ENCODE measurements around the gene FARP1.
"Not testable (repeated sequence)": the region's sequence is repeated elsewhere in the genome, so short reads cannot be mapped to it uniquely, and the experiment has no call there.

Gene FARP1

DNA sequence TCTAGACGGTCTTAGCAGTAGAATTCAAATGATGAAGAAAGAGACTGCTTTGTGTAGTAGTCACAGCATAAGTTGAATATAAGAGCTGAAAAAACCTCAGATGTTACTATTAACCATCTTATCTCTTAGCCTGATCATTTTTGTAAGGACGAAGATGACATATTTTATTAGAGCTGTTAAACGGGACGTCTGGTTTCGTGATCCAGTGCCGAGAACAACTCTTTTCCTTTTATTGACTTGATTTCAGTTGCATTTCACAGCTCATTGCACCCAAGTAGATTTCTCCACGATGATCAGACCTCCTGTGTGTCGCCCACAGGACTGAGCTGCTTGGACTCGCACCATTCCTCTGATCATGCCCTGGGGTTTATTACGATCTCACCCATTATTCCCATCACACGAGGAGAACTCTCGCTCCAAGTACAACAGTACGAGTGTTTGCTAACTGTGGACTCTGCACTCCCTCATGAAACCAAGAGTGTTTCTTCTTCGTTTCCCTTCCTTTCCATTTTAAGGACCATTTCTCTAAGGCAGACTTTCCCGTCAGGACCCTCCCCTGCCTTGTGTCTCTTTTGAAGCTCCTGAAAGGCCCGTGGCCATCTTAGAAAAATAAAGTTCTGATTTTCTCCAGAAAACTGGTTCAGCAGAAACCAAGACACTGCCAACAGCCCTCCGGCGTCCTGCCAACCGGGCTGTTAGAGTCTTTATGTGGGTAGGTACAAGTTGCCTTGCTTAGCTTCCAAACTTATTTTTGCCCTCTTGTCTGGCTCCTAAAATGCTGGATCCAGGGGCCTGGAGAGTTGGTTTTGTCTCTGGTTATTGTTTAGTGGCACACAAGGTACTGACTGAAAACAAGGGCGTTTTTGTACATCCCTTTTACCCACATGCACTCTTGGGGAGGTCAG lies 82.4 kb downstream of the FARP1 start:
- FAIRE-seq (no peak), DNase-seq (ENCODE audit: insufficient read length, low spot score) (no peak)
- TF ChIP-seq CTCF (IDR thresholded peaks at IDR 0.05; ENCODE audit: insufficient read depth, missing control alignments): no peak

DNA sequence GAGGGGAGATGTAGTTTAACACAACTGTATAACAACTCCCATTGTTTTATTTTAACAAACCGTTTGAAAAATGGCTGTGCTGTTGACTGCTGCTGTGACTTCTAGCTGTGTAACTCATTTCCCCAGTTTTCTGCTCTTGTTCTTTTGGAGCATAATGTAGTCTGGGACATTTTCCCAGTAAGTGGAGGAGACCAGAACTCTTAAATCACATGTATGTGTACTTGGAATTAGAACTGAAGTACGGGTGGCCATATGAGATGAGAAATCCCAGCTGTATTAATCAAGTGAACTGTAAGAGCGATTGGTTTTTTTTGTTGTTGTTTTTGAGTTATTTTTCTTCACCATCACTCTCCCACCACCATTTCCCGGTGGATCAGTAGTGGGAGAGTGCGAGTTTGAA lies 83.6 kb downstream of the FARP1 start:
- no peak for FAIRE-seq
- no peak for DNase-seq (ENCODE audit: insufficient read length, low spot score)
- TF ChIP-seq CTCF (IDR thresholded peaks at IDR 0.05; ENCODE audit: insufficient read depth, missing control alignments): no peak

- TF ChIP-seq CTCF (IDR thresholded peaks at IDR 0.05; ENCODE audit: insufficient read depth, missing control alignments): no peak
- FAIRE-seq (no peak), DNase-seq (ENCODE audit: insufficient read length, low spot score) (no peak)
Measured at GRCh38 chr13:98228661-98229341, 85.9 kb downstream of the FARP1 start.

DNA sequence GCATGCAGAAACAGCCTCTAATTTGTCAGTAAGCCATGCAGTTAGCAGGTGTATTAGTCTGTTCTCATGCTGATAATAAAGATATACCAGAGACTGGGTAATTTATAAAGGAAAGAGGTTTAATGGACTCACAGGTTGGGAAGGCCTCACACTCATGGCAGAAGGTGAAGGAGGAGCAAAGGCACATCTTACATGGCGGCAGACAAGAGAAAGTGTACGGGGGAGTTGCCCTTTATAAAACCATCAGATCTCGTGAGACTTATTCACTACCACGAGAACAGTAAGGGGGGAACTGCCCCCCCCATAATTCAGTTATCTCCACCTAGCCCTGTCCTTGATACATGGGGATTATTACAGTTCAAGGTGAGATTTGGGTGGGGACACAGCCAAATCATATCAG lies 87.9 kb downstream of the FARP1 start:
- not testable (repeated sequence) for DNase-seq (ENCODE audit: insufficient read length, low spot score); FAIRE-seq

DNA sequence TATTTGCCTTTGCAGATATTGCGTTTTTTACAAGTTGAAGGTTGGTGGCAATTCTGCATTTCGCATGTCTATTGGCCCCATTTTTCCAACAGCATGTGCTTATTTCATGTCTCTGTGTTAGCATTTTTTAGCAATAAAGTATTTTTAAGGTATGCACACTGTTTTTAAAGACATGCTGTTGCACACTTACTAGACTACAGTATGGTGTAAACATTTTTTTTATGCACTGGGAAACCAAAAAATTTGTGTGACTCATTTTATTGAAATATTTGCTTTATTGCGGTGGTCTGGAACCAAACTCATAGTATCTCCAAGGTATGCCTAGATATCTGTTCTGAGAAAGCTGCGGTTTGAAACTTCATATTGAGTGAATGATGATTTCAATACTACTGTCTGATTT lies 89.6 kb downstream of the FARP1 start:
- no peak for FAIRE-seq
- no peak for DNase-seq (ENCODE audit: insufficient read length, low spot score)

DNA sequence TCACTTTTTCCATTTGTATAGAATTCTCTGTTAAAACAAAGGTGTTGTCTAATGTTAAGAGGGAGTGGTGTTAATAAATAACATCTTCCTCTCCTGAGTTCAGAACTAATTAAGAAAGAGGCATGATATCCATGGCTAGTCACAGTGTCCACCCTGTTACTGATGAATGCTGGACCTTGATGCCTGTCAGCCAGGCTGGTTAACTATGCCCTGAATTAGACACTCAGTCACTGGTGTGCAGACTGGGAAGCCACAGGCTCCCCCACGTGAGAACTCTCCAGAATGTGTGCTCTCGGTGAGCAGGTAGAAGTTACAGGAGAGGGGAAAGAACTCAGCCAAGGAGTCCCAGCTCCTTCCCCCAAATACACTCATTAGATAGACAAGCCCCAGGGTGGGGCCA lies 90.2 kb downstream of the FARP1 start:
- TF ChIP-seq CTCF (IDR thresholded peaks at IDR 0.05; ENCODE audit: insufficient read depth, missing control alignments): no peak
- DNase-seq (ENCODE audit: insufficient read length, low spot score) (no peak), FAIRE-seq (no peak)

More for the DNA sequence above, 89.6 kb downstream of the FARP1 start:
- TF ChIP-seq CTCF (IDR thresholded peaks at IDR 0.05; ENCODE audit: insufficient read depth, missing control alignments): no peak

GRCh38 chr13:98234348-98234747 lies 91.5 kb downstream of the FARP1 start:
- DNase-seq (ENCODE audit: insufficient read length, low spot score) (no peak), FAIRE-seq (no peak)
- TF ChIP-seq CTCF (IDR thresholded peaks at IDR 0.05; ENCODE audit: insufficient read depth, missing control alignments): no peak
